ENCODE data around the gene ANKRD33B. TPM values are rescaled to one million over a fixed set of nuclear protein-coding genes. Genes with fewer than 3 reads are reported as not detected.

Gene ANKRD33B
- total and polyA plus RNA-seq, 2 of the 8 experiments (the other 6 are each of a cell fraction or from before 2014, with no cell fraction given): 6.9 to 20.6 TPM

- CTCF ChIA-PET (ENCODE audit: partially characterized antibody): interaction anchor here (6.2 to 9.6 kb wide), 2 partner anchors 14 to 169 kb away, joined by 47 to 199 read pairs; no protein-coding TSS in a partner anchor
- no peak overlapping the region for H3K14ac ChIP-seq (ENCODE audit: insufficient read length)
- H3K79me2 ChIP-seq (ENCODE audit: control insufficient read depth in 1 of 2, insufficient read depth in 2 of 2, low read length in 2 of 2): no peaks in the 10 kb centered on the region
- no peak overlapping the region for H4K5ac ChIP-seq (ENCODE audit: insufficient read length, low read depth, low read length)
- FAIRE-seq: no peak
- no peak overlapping the region for H3K4ac ChIP-seq (replicated peaks; ENCODE audit: insufficient read length, low read depth, low read length)
- no peaks in the 10 kb centered on the region for H3K9me3 ChIP-seq (ENCODE audit: insufficient read depth in 2 of 2, low read depth in 1 of 2, low read length in 1 of 2)
- no peak overlapping the region for H3K4me2 ChIP-seq (ENCODE audit: insufficient read depth in 1 of 2, low read depth in 2 of 2, low read length in 2 of 2)
- peaks cover 0 to under 1% (median 0%) of the 10 kb centered on the region in 4 experiments; a peak in 2 of 7 replicates for H3K4me1 ChIP-seq (replicated peaks in 1 of 4; ENCODE audit: control insufficient read depth in 3 of 4, insufficient read depth in 4 of 4, low read length in 3 of 4)
- H2BK20ac ChIP-seq (ENCODE audit: low read length): no peak overlapping the region
- 67% methylated on average over 1 of the region's 1 CpG; no CpG with 5 or more reads in 1 of the 2 experiments for WGBS, 2 experiments (ENCODE audit: extremely low coverage in 1 of 2, insufficient coverage in 1 of 2, insufficient read length in 1 of 2, insufficient replicate concordance in 2 of 2, low coverage in 1 of 2, low lambda C conversion rate in 2 of 2, missing lambda C conversion rate in 1 of 2)
- no peaks in the 10 kb centered on the region for H3K36me3 ChIP-seq (ENCODE audit: control insufficient read depth in 2 of 4, insufficient read depth in 4 of 4, low read length in 3 of 4)
- H2BK5ac ChIP-seq (ENCODE audit: low read depth, low read length): no peak overlapping the region
- POLR2A ChIA-PET (ENCODE audit: partially characterized antibody): no interaction called here
- no peak overlapping the region for H3K4me3 ChIP-seq (ENCODE audit: extremely low read depth in 1 of 4, insufficient read depth in 2 of 4, low read depth in 3 of 4, low read length in 4 of 4)
- no peak overlapping the region for H2BK120ac ChIP-seq (replicated peaks; ENCODE audit: low read depth, low read length)
- H4K91ac ChIP-seq (replicated peaks; ENCODE audit: insufficient read length, low read length): no peak overlapping the region
- H3K27ac ChIP-seq (ENCODE audit: low read depth, low read length): no peak overlapping the region
- no peak overlapping the region for H2BK15ac ChIP-seq (ENCODE audit: low read length)
- no peak overlapping the region for H2AK5ac ChIP-seq (ENCODE audit: low read depth, low read length)
- no peak overlapping the region for H4K8ac ChIP-seq (ENCODE audit: extremely low read depth, insufficient read depth, low read length)
- H3K56ac ChIP-seq (replicated peaks; ENCODE audit: insufficient read length, low read depth, low read length): no peak overlapping the region
- no peaks in the 10 kb centered on the region for H4K20me1 ChIP-seq (replicated peaks in 1 of 2; ENCODE audit: control insufficient read depth in 1 of 2, insufficient read depth in 2 of 2, low read length in 2 of 2)
- H3K23ac ChIP-seq (ENCODE audit: insufficient read length): no peak overlapping the region
- no peak overlapping the region for H2AFZ ChIP-seq (ENCODE audit: low read length)
- no peak overlapping the region for H3K18ac ChIP-seq (ENCODE audit: extremely low read depth, low read length)
- H2BK12ac ChIP-seq (ENCODE audit: low read depth, low read length): no peak overlapping the region
- no peaks in the 10 kb centered on the region for H3K23me2 ChIP-seq (ENCODE audit: low read depth, low read length)
- H3K79me1 ChIP-seq (ENCODE audit: low read depth, low read length): no peaks in the 10 kb centered on the region
- no peak overlapping the region for H3K9ac ChIP-seq (replicated peaks in 1 of 4; ENCODE audit: extremely low read depth in 1 of 4, low read depth in 3 of 4, low read length in 3 of 4)
- no peaks in the 10 kb centered on the region for H3K27me3 ChIP-seq (replicated peaks in 1 of 4; ENCODE audit: control insufficient read depth in 3 of 4, extremely low read depth in 1 of 4, insufficient read depth in 3 of 4, low read length in 3 of 4)
- DNase-seq (ENCODE audit: low read depth in 1 of 2, low spot score in 2 of 2): no peak
- TF ChIP-seq YY1 (IDR thresholded peaks at IDR 0.05; ENCODE audit: low read depth, low read length): no peak
- TF ChIP-seq SP2 (IDR thresholded peaks at IDR 0.05; ENCODE audit: low read length): no peak
- no peak for TF ChIP-seq TAF1 (IDR thresholded peaks at IDR 0.05; ENCODE audit: low read depth, low read length)
- no peak for TF ChIP-seq BACH1 (IDR thresholded peaks at IDR 0.05; ENCODE audit: low read length)
- no peak for TF ChIP-seq SP1 (IDR thresholded peaks at IDR 0.05; ENCODE audit: low read depth, low read length)
- TF ChIP-seq ATF2 (IDR thresholded peaks at IDR 0.05; ENCODE audit: low read length): no peak
- TF ChIP-seq FOSL1 (IDR thresholded peaks at IDR 0.05; ENCODE audit: insufficient read depth, low read depth, low read length): no peak
- no peak for TF ChIP-seq RNF2 (IDR thresholded peaks at IDR 0.05; ENCODE audit: borderline replicate concordance, low read depth, low read length, missing control alignments, poor library complexity, severe bottlenecking)
- no peak for TF ChIP-seq SIN3A (conservative IDR thresholded peaks at IDR 0.05 in 1 of 2, IDR thresholded peaks at IDR 0.05 in 1 of 2; ENCODE audit: low read depth in 1 of 2, low read length in 2 of 2)
- TF ChIP-seq RXRA (IDR thresholded peaks at IDR 0.05; ENCODE audit: insufficient read depth, low read depth, low read length): no peak
- TF ChIP-seq CHD1 (IDR thresholded peaks at IDR 0.05; ENCODE audit: low read depth, low read length): no peak
- TF ChIP-seq TAF7 (optimal IDR thresholded peaks at IDR 0.05; ENCODE audit: borderline replicate concordance, low read depth, low read length): no peak
These were observed 58.0 kb downstream of the ANKRD33B start for GRCh38 chr5:10621832-10622231.
